Lung microvascular endothelial cell (primary cell): ENCODE data around the gene GFER. TPM values are rescaled to one million over a fixed set of nuclear protein-coding genes. Genes with fewer than 3 reads are reported as not detected.

Experiments used
- DNase-seq, 2 donors: peaks; one replicate each; pipeline versions ENCODE4 v3.0.0 to v3.0.0-alpha.2; 2010; ENCODE audit warnings: low read depth in 2 of 2
- total RNA-seq: library from RNA; depleted of rRNA; stranded (reverse); fragments of >200 nt; gene quantifications from 2 replicates; pipeline ENCODE4 v1.2.1, GENCODE V29; 2014

The GFER gene
- total RNA-seq, 1 donor from 2014 or later = 8.1 TPM

DNA sequence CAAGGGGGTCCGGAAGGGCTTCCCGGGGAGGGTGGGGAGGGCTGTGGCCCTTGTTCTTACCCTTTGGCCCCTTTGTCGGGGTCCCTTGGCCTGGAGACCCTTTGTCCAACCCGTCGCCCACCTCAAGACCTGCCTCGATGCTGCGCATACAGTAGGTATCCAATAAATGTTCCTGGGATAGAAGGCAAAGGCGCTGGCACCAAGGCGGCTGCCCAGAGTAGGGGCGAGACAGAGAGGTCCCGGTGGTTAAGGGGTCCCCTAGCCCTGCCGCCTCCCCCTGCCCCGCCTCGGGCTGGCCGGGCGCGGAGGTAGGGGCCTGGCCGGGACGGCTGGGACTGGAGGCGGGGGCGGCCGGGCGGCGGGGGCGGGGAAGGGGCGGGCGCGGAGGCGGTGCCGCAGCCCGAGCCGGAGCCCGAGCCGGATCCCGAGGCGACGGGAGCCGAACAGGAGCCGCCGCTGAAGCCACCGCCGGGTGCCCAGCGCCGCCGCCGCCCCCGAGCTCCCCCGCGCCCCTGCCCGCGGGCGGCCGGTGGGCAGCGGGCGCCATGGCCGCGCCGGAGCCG is 42.5 kb downstream of the GFER start, which contains the start of gene NHERF2:
Gene NHERF2, plus strand, starts transcription at position 442 of the 563 bp plus-strand sequence. Its CDS starts 104 bp downstream, at position 546.
- peak; percentile 41 to 62 for DNase-seq

DNA sequence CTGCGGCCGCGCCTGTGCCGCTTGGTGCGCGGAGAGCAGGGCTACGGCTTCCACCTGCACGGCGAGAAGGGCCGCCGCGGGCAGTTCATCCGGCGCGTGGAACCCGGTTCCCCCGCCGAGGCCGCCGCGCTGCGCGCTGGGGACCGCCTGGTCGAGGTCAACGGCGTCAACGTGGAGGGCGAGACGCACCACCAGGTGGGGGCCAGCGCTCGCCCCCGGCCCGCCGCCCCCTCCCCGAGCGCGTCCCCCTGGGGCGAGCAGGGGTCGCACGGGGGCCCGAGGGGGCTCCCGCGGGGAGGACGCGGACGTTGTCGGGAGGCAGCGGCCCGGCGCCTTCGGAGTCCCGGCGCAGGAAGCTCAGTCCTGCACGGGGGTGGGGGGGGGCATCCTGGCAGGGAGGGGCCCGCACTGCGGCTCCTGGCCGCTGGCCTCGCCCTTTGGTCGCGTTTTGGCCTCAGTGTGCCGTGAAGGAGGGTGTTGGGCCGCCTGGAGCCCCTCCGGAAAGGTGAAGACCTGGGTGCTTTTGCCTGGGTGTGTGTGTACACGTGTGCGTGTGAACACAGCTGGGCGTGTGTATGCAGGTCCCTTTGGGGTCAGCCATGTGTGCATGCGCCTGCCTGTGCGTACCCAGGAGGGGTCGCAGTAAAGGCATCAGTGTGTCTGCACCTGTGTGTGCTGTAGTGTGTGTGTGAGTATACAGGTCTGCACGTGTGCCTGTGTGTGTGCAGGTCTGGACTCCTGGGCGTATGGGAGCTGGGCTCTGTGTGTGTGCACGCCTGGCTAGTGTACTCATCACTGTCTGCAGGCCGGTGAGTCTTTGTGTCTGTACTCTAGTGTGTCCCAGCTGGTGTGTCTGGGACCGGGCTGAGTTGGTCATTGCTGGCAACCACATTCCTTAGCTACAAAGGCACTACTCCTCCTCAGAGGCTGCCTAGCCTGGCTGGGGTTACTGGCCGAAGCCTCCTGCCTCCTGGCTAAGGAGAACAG is 43.3 kb downstream of the GFER start:
- DNase-seq = peak; percentile 58 to 73

DNA sequence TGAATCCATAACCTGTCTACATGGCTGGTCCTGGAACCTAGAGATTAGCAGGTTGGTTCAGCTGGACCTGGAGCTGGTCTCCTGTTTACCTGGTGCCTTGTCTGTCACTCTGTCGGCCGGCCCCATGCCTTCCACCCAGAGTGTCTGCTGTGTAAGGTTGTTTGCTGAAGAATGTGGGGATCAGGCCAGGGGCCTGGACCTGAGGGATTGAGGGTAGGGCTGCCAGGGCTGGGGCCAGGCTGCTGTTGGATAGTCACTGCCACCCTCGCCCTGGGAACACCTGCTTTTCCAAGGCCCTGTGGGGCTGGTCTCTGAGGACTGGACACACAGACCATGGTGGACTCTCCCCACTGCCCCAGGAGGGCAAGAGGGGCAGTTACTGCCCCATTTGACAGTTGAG is 44.2 kb downstream of the GFER start:
- no peak for DNase-seq

DNA sequence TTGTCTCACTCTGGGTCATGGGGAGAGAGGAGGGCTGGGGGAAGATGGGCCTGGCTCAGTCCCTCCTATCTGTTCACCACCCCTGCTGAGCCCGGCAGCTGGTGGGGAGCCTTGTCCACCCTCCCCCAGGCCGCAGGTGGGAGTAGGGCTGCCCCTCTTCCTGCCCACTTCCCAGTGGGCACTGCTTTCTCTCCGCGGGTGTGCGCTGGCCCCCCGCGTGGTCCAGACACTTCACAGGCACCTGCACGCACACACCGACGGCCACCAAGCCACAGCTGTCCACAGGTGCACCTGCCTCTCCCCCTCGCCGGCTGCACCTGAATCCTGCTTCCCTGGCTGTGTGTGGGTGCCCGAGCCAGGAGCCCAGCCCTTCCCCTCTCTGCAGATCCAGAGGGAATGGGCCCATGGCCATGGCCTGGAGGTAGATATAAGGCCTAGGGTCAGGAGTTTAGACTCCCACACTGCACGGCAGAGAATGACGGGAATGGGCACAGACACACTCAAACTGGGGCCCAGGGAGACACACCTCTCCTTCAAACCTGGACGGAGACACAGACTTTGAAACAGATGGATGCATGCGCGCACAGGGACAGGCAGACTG is 44.7 kb downstream of the GFER start:
- no peak for DNase-seq

DNA sequence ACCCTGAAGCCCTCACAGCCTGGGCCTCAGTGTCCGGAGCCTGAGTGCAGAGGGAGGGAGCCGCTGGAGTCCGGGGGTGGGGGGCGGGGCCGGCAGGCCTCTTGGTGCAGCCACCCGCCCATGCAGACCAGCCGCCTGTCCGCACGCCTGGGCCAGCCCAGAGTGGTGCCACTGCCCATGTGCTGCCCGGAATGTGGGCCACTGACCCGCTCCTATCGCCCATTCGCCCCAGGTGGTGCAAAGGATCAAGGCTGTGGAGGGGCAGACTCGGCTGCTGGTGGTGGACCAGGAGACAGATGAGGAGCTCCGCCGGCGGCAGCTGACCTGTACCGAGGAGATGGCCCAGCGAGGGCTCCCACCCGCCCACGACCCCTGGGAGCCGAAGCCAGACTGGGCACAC is 45.4 kb downstream of the GFER start:
- DNase-seq = no peak

DNA sequence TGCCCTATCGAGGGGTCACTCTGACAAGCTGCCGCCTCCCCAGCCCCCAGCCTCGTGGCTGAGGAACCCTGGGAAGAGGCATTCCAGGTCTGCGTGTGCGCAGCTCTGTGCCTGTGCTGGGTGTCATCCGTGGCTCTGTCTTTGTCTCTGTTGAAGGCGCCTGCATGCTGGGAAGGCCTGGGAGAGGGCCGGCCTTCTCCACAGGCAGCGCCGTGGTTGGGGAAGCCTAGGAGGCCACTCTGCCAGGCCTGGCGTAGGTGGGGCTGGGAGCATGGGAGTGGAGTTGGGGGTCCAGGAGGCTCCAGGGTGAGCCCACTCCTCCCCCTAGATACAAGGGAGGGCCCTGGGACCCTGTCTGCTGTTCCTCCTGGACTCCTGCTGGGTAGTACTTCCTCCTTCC is 46.0 kb downstream of the GFER start:
- DNase-seq = no peak

DNA sequence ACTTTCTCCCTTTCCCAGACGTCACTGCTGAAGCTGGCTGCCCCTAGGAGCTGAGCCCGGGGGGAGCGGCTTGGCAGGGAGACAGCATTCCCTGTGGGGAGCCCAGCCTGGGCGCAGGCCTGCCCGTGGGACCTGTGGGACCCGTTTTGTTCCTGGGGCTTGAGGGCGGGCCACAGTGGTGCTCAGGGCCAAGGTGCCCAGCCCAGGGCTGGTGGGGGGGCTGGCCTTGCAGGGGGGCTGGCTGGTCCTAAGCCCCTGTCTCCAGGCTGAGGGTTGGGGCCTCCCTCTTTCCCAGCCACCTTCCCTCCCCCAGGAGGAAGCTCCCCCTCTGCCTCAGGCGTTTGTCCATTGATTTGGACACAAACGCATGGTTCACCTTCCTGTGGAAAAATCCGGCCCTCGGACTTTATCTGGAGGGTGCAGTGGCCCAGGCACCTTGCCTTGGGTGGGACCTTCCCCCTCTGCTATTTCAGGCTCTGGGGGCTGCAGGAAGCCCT is 47.1 kb downstream of the GFER start:
- peak; percentile 36 to 86 for DNase-seq

DNA sequence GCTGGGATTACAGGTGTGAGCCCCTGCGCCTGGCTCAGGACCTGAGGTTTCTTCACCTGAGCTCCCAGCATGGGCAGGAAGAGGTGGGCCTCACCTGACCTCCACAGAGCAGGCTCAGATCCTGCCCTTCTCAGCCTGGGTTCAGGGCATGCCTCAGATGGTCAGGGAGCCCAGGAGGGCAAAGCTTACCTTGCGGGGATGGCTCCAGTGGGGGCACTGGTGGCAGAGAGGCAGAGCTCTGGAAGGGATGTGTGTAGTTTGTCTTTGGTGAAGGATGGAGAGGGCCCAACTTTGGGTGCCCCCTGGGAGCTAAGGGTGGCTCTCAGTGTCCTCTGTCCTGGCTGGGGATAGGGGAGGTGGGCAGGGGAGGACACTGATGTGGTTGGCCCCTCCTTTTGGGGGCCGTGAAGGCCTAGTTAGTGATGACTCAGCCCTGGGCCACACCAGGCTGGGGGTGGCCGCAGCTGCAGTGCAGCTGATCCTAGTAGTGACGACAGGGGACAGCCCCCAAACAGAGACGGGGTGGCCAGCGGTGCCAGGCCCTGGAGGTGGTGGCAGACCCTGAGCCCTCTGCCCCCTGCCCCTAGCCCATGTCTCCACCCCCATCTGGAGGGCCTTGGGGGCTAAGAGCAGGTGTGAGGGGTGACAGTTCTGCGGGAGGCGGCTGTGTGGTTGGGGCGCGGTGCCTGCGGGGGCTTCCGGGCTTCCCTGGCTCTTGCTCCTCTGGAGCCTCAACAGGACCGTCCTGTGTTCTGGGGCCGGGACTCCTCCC is 48.5 kb downstream of the GFER start:
- DNase-seq = peak; percentile 49 to 52

DNA sequence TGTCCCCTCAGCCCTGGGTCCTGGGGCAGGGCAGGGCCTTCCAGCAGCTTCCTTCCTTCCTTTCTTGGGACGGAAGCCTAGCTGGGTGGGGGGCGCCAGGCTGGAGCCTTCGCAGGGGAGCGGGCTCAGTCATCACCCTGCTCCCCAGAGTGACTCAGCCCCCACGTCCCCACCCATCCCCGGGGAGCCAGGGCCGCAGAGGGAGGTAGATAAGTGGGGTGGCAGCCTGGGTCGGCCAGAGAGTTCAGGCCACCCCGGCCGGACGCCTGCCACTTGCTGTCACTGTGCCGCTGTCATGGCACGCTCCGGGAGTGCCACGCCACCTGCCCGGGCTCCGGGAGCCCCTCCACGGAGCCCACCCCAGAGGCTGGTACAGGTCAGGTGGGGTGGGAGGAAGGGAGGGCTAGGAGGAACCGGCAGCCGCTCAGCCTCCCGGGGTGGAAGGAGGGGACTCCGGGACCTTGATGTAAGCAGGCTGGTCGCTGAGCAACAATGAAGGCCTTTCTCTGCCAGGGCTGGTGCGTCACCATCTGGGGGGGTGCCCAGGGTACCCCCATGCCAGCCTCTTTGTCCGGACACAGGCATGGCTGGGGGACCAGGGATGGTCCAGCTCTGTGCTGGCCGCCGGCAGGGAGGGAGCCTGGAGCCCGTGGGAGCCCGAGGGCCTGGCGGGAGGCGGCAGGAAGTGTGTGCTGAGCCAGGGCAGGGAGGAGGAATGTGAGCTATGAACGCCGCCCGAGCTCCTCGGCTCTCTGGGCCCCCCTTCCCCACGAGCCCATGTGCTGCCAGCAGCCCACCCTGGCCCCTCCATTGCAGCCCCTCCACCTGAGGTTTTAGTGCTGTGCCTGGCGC is 49.3 kb downstream of the GFER start:
- DNase-seq = peak; percentile 75 to 77

DNA sequence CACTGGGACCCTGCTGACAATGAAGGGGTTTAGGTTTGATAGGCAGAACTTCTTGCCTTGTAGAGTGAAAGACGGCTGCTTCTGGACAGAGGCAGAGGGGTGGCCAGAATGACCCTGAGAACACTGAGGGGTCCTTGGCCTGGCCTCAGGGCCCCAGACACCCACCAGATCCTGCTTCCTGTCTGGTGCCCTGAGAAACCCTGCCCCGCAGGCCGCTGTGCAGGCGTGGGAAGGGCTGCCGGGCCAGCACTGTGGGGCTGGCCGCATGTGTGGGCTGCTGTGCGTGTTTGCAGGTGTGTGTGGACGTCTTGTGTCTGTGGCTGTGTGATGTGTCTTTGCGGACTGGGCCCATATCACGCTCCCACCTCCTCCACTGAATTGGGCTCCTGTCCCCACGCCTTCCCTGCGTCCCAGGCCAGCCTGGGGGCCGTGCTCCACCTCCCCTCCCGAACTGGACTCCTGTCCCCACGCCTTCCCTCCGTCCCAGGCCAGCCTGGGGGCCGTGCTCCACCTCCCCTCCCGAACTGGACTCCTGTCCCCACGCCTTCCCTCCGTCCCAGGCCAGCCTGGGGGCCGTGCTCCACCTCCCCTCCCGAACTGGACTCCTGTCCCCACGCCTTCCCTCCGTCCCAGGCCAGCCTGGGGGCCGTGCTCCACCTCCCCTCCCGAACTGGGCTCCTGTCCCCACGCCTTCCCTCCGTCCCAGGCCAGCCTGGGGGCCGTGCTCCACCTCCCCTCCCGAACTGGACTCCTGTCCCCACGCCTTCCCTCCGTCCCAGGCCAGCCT is 50.1 kb downstream of the GFER start:
- DNase-seq = peak; percentile 32 to 38

DNA sequence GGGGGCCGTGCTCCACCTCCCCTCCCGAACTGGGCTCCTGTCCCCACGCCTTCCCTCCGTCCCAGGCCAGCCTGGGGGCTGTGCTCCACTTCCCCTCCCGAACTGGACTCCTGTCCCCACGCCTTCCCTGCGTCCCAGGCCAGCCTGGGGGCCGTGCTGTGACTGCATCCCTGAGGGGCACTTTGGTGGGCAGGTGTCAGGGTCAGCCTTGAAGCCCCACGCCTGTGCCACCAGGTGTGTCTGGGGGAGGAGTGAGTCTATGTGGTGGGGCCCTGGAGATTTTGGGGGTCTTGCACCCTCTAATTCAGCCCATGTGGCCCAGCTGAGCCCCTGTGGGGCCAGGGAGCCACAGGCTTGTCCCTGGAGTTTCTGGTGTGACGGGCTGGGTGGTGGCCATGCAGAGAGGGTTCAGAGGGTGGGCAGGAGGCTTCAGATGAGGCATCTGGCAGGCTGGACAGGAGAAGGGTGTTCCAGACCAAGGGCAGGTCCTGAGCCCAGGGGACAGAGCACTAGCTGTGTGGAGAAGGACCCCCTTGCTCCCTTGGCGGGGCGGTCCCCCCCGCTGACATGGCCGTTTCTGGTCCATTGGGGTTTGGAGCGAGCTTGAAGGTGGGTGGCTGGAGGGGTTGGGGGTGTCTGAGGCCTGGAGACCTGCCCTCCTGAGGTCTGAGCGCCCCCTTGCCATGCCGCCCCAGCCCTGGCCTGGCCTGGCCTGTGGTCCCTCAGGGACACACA is 50.9 kb downstream of the GFER start:
- no peak for DNase-seq

DNA sequence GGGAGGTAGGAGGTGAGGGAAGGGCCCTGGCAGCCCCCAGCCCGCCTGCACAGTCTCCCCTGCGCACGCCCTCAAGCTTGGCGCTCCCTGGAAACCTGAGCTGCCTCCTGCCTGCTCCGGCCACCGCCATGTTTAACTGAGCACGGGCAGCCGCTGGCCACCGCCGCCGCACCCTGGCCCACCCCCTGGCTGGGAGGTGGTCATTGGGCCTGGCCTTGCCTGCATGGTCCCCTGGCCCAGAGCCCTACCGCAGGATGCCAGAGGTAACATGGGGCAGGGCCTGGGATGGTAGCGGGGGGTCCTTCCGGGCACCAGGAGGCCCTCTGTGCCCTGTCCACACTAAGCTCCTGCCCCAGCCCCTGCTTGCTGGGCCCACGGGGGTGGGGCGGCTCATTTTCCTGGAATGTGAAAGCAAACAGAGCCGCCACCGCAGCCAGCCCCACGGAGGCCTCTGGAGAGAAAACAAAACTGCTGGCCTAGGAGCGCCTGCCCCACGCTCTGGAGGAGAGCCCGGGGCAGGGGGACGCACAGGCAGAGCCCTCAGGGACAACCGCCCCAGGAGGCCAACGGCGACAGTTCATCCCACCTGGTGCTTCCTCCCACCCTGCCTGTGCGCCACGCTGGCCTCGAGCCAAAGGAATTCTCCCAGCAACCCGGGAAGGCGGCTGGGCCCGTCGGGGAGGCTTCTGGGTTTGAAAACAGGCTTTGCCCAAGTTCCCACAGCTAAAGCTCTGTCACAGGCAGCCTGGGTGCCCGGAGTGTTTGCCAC is 51.6 kb downstream of the GFER start:
- DNase-seq = peak; percentile 76 to 82

DNA sequence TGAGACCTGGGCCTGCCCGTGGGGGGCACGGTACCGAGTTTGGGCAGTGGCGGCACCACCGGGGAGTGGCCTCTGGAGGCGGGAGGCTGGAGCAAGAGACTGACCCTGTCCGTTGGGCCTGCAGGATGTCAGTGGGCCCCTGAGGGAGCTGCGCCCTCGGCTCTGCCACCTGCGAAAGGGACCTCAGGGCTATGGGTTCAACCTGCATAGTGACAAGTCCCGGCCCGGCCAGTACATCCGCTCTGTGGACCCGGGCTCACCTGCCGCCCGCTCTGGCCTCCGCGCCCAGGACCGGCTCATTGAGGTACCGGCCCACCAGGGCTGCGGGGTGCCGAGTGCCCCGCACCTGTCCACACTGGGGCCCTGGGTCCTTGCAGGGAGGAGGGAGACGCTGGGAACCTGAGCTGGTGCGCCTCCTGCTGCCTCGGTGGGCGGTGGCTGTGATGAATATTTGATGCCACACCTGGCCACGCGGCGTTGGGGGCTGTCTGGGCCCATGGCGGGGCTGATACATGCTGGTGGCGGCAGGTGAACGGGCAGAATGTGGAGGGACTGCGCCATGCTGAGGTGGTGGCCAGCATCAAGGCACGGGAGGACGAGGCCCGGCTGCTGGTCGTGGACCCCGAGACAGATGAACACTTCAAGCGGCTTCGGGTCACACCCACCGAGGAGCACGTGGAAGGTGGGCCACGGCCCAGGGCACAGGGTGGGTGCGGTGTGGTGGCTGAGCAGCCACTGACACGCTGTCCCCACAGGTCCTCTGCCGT is 52.4 kb downstream of the GFER start:
- DNase-seq = no peak

DNA sequence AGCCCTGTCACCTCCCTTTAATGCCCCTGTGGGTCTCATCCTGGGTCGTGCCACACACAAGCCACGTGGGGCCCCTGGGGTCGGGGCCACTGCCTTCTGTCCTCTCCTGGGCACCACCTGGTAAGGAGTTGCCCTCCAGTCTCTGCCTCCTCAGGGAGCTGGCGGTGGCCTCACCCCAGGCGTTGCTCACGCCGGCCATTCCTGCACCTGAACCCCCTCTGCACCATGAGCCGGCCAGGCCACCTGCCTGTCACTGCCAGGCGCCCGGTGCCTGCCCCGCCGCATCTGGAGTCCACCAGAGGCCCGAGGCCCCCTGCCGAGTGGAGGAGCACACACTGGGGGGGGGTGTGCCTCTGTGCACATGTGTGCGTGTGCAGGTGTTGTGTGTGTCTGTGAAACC is 53.1 kb downstream of the GFER start:
- no peak for DNase-seq
